ENCODE results near the gene TBC1D5. TPM values are rescaled to one million over a fixed set of nuclear protein-coding genes. Genes with fewer than 3 reads are reported as not detected.

TBC1D5 gene
- total and polyA plus RNA-seq, 8 donors = 47.4 to 74.8 (median 55.3) TPM

GRCh38 chr3:17175187-17175807 is 567.1 kb downstream of the TBC1D5 start:
- H3K9me3 ChIP-seq = no peaks in the 10 kb centered on the region
- intact Hi-C loops (cut with DNase I) = no loop called here
- DNase-seq (no peak), ATAC-seq (peak; percentile 25)
- H3K4me1 ChIP-seq = no peaks in the 10 kb centered on the region
- no peaks in the 10 kb centered on the region for H3K36me3 ChIP-seq
- H3K4me3 ChIP-seq = no peak overlapping the region
- H3K27me3 ChIP-seq = no peaks in the 10 kb centered on the region
- H3K27ac ChIP-seq = peak overlapping the region in 1 of 2 donors; percentile 8
- TF ChIP-seq CTCF (IDR thresholded peaks at IDR 0.05) = no peak

GRCh38 chr3:17166369-17166768 is 576.1 kb downstream of the TBC1D5 start:
- Histone ChIP-seq H3K9me3 (no peaks in the 10 kb centered on the region), H3K4me1 (no peaks in the 10 kb centered on the region), H3K27me3 (no peaks in the 10 kb centered on the region), H3K36me3 (peaks cover 0 to 60% of the 10 kb centered on the region in 2 donors), H3K4me3 (no peak overlapping the region), H3K27ac (no peak overlapping the region)
- DNase-seq (no peak), ATAC-seq (no peak)
- intact Hi-C loops (cut with DNase I) = no loop called here
- TF ChIP-seq CTCF (IDR thresholded peaks at IDR 0.05) = no peak

- no peaks in the 10 kb centered on the region for H3K4me1 ChIP-seq
- H3K36me3 ChIP-seq = peaks cover 0 to 87% of the 10 kb centered on the region in 2 donors
- H3K27ac ChIP-seq = no peak overlapping the region
- intact Hi-C loops (cut with DNase I) = no loop called here
- H3K9me3 ChIP-seq = no peaks in the 10 kb centered on the region
- H3K4me3 ChIP-seq = no peak overlapping the region
- H3K27me3 ChIP-seq = no peaks in the 10 kb centered on the region
- no peak for TF ChIP-seq CTCF (IDR thresholded peaks at IDR 0.05)
- no peak for DNase-seq
- ATAC-seq = no peak
Measured at GRCh38 chr3:17162116-17162515, 580.3 kb downstream of the TBC1D5 start.

GRCh38 chr3:17160597-17160996 is 581.8 kb downstream of the TBC1D5 start:
- Histone ChIP-seq H3K27me3 (no peaks in the 10 kb centered on the region), H3K27ac (no peak overlapping the region), H3K4me3 (no peak overlapping the region), H3K36me3 (peaks cover 0 to 87% of the 10 kb centered on the region in 2 donors), H3K9me3 (no peaks in the 10 kb centered on the region), H3K4me1 (no peaks in the 10 kb centered on the region)
- ATAC-seq (no peak), DNase-seq (no peak)
- TF ChIP-seq CTCF (IDR thresholded peaks at IDR 0.05) = no peak
- intact Hi-C loops (cut with DNase I) = no loop called here

GRCh38 chr3:17158941-17159682 is 583.3 kb downstream of the TBC1D5 start:
- DNase-seq (no peak), ATAC-seq (no peak)
- Histone ChIP-seq H3K36me3 (peaks cover 0 to 88% of the 10 kb centered on the region in 2 donors), H3K9me3 (peaks cover 0 to 5% of the 10 kb centered on the region in 2 donors), H3K27ac (no peak overlapping the region), H3K27me3 (no peaks in the 10 kb centered on the region), H3K4me3 (no peak overlapping the region), H3K4me1 (no peaks in the 10 kb centered on the region)
- no peak for TF ChIP-seq CTCF (IDR thresholded peaks at IDR 0.05)
- intact Hi-C loops (cut with DNase I) = no loop called here
